GM23338 (cell line): ENCODE measurements around the gene OR5AU1.

Experiments
- EZH2phosphoT487 ChIP-seq: fragments of 200-600 bp; sonication (generic); IDR thresholded peaks from one replicate; pipeline ENCODE4 v1.8.1; 2018; ENCODE audit warnings: antibody characterized with exemption; ENCODE audit not compliant: unreplicated experiment
- POLR2AphosphoS5 ChIP-seq: IDR thresholded peaks from 2 replicates; pipeline ENCODE4 v1.6.1; 2016; ENCODE audit warnings: antibody characterized with exemption, low read depth
- TF ChIP-seq, protein P1 (sequence below), 2 experiments: fragments of 200-600 bp in 1 of 2; sonication (generic) in 1 of 2; conservative IDR thresholded peaks; 2 replicates each; pipeline versions ENCODE4 v1.5.1 to v1.6.1; 2016 to 2017; ENCODE audit warnings: antibody characterized with exemption in 2 of 2, low read depth in 2 of 2, mild to moderate bottlenecking in 2 of 2, moderate library complexity in 1 of 2

DNA sequence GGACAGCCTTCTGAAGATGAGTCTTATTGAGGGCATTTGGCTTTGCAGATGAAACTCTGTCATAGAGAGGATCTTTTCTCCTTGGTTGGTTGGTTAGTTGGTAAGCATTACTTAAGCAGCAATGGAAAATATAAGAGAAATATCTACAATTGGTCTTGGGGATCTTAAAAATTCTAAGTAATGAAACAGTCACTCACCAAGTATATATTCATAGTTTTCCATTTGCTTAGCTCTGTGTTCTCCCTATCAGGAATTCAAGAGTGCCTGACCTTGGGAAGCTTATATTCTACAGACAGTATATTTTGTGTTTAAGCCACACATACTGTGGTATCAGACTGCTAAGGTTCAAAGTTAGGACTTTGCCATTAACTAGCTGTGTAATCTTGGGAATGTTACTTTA lies at the start of gene OR5AU1:
- TF ChIP-seq EZH2phosphoT487 (no peak), POLR2AphosphoS5 (no peak)
- TF ChIP-seq, protein P1, sequence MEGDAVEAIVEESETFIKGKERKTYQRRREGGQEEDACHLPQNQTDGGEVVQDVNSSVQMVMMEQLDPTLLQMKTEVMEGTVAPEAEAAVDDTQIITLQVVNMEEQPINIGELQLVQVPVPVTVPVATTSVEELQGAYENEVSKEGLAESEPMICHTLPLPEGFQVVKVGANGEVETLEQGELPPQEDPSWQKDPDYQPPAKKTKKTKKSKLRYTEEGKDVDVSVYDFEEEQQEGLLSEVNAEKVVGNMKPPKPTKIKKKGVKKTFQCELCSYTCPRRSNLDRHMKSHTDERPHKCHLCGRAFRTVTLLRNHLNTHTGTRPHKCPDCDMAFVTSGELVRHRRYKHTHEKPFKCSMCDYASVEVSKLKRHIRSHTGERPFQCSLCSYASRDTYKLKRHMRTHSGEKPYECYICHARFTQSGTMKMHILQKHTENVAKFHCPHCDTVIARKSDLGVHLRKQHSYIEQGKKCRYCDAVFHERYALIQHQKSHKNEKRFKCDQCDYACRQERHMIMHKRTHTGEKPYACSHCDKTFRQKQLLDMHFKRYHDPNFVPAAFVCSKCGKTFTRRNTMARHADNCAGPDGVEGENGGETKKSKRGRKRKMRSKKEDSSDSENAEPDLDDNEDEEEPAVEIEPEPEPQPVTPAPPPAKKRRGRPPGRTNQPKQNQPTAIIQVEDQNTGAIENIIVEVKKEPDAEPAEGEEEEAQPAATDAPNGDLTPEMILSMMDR (conservative IDR thresholded peaks at IDR 0.05; ENCODE audit: low read depth in 2 of 2), result no peak
